OCI-LY7 (cell line): Measurements from ENCODE around the gene SEC23A. TPM values are rescaled to one million over a fixed set of nuclear protein-coding genes. Genes with fewer than 3 reads are reported as not detected.
"Not testable (repeated sequence)": the region's sequence is repeated elsewhere in the genome, so short reads cannot be mapped to it uniquely, and the experiment has no call there.

Source experiments
- BruUV-seq: library from RNA; stranded (reverse); fragments of 400-500 nt; replicated peaks from 2 replicates; lab custom pipeline; 2021; lab: Mats Ljungman, UMichigan
- CTCF ChIA-PET: fragments of 300-600 bp; sonication (Branson Sonifier 250); formaldehyde crosslinking; loops from one replicate; lab custom pipeline; 2022; ENCODE audit warnings: antibody characterized with exemption; ENCODE audit not compliant: unreplicated experiment; lab: Charles Lee
- POLR2A ChIA-PET: fragments of 300-600 bp; sonication (Branson Sonifier 250); formaldehyde crosslinking; loops from one replicate; lab custom pipeline; 2022; ENCODE audit warnings: antibody characterized with exemption; lab: Charles Lee
- DNase-seq: peaks from one replicate; pipeline ENCODE4 v3.0.0-alpha.2; 2015; ENCODE audit warnings: low spot score
- H2AFZ ChIP-seq: fragments of 200-600 bp; sonication (generic), shearing (Covaris generic); 2 replicates; pipeline ENCODE4 v1.6.1; 2014; ENCODE audit warnings: mild to moderate bottlenecking, antibody characterized with exemption, low read length, moderate library complexity
- H3K27ac ChIP-seq: fragments of 200-600 bp; sonication (generic); 2 replicates; pipeline ENCODE4 v1.5.1; 2014; ENCODE audit warnings: mixed run types, low read depth, mild to moderate bottlenecking, moderate library complexity, low read length, inconsistent platforms; ENCODE audit not compliant: poor library complexity, severe bottlenecking
- H3K36me3 ChIP-seq: fragments of 200-600 bp; sonication (generic); 2 replicates; pipeline ENCODE4 v1.6.1; 2014; ENCODE audit warnings: mild to moderate bottlenecking, antibody characterized with exemption, low read length, moderate library complexity, mixed read lengths; ENCODE audit not compliant: insufficient read depth
- H3K4me1 ChIP-seq: fragments of 200-600 bp; sonication (generic); 2 replicates; pipeline ENCODE4 v1.5.1; 2014; ENCODE audit warnings: mild to moderate bottlenecking, low read length; ENCODE audit not compliant: insufficient read depth, poor library complexity, severe bottlenecking
- H3K4me2 ChIP-seq: fragments of 200-600 bp; sonication (generic); 2 replicates; pipeline ENCODE4 v1.6.1; 2014; ENCODE audit warnings: mild to moderate bottlenecking, low read length
- H3K4me3 ChIP-seq: fragments of 200-600 bp; sonication (generic); 2 replicates; pipeline ENCODE4 v1.5.1; 2014; ENCODE audit warnings: mild to moderate bottlenecking, low read depth, low read length; ENCODE audit not compliant: poor library complexity, severe bottlenecking
- H3K79me2 ChIP-seq: fragments of 200-600 bp; sonication (generic); 2 replicates; pipeline ENCODE4 v1.6.1; 2016; ENCODE audit warnings: low read depth, mild to moderate bottlenecking, low read length, moderate library complexity, mixed read lengths; ENCODE audit not compliant: insufficient read depth
- H3K9me2 ChIP-seq: fragments of 200-600 bp; sonication (generic); 2 replicates; pipeline ENCODE4 v1.6.1; 2016; ENCODE audit warnings: mild to moderate bottlenecking, low read length, mixed read lengths; ENCODE audit not compliant: insufficient read depth
- H3K9me3 ChIP-seq: fragments of 200-600 bp; sonication (generic); 2 replicates; pipeline ENCODE4 v1.6.1; 2014; ENCODE audit warnings: mild to moderate bottlenecking, mixed run types, low read length, mixed read lengths
- H4K20me1 ChIP-seq: fragments of 200-600 bp; sonication (generic); 2 replicates; pipeline ENCODE4 v1.6.1; 2014; ENCODE audit warnings: mild to moderate bottlenecking, antibody characterized with exemption, low read length, moderate library complexity, mixed read lengths; ENCODE audit not compliant: insufficient read depth
- EZH2phosphoT487 ChIP-seq: fragments of 200-600 bp; sonication (generic); IDR thresholded peaks from 2 replicates; pipeline ENCODE4 v1.6.1; 2018; ENCODE audit warnings: low read depth, borderline replicate concordance, mild to moderate bottlenecking, mixed run types, antibody characterized with exemption, low read length, moderate library complexity, mixed read lengths
- intact Hi-C: fragments of 100-400 bp; cut with micrococcal nuclease; formaldehyde crosslinking; loops from one replicate; pipeline ENCODE4 v1.10.0; 2022; ENCODE audit not compliant: unreplicated experiment
- total RNA-seq, 2 experiments: library from RNA; depleted of rRNA in 1 of 2; stranded (reverse); fragments of >200 nt in 1 of 2; shearing (Covaris generic) in 1 of 2; gene quantifications; 2 replicates each; pipeline ENCODE4 v1.2.3, GENCODE V29; 2014 to 2022
- TF ChIP-seq, protein P1 (sequence below): fragments of 200-600 bp; sonication (generic); conservative IDR thresholded peaks from 2 replicates; pipeline ENCODE4 v1.5.1; 2014; ENCODE audit warnings: mild to moderate bottlenecking, antibody characterized with exemption, low read length, moderate library complexity, mixed read lengths

SEC23A gene
- total RNA-seq, 2 experiments from 2014 or later = 47.5 to 55.7 TPM

DNA sequence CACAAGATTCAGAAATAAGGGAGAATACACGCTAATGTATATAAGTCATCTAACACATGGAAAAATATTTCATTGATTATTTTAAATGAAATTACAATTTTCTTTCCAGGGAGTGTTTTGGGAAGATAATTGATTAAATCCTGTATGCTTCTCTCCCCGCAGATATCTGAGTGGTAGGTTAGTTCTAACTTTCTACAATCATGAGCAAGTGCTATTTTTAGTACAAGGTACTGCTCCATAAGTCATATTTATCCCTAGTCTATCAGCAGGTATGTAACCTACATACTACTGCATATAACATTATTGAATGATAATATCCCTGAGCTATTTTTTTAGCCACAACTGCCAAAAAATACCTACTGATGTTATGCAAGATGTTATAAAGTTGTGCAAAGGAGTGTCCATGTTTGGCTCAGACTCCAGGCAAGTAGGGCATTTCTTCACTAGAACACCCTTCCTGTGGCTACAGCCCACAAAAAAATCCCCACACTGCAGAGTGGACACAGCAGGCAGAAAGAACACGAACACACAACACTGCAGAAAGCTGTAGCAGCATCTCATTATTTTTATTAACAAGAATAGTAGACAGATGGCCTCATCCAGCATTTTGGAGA, 87.0 kb downstream of the SEC23A start:
- no peak overlapping the region for H3K27ac ChIP-seq
- no peak overlapping the region for H3K4me2 ChIP-seq
- no TSS peak for BruUV-seq
- H3K36me3 ChIP-seq = no peaks in the 10 kb centered on the region
- H3K4me1 ChIP-seq = no peaks in the 10 kb centered on the region
- DNase-seq = no peak
- no peaks in the 10 kb centered on the region for H3K9me2 ChIP-seq
- TF ChIP-seq, protein P1, sequence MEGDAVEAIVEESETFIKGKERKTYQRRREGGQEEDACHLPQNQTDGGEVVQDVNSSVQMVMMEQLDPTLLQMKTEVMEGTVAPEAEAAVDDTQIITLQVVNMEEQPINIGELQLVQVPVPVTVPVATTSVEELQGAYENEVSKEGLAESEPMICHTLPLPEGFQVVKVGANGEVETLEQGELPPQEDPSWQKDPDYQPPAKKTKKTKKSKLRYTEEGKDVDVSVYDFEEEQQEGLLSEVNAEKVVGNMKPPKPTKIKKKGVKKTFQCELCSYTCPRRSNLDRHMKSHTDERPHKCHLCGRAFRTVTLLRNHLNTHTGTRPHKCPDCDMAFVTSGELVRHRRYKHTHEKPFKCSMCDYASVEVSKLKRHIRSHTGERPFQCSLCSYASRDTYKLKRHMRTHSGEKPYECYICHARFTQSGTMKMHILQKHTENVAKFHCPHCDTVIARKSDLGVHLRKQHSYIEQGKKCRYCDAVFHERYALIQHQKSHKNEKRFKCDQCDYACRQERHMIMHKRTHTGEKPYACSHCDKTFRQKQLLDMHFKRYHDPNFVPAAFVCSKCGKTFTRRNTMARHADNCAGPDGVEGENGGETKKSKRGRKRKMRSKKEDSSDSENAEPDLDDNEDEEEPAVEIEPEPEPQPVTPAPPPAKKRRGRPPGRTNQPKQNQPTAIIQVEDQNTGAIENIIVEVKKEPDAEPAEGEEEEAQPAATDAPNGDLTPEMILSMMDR = no peak
- H4K20me1 ChIP-seq = no peaks in the 10 kb centered on the region
- ChIA-PET POLR2A (no interaction called here), CTCF (no interaction called here)
- intact Hi-C loops = loop anchor here (5.0 kb wide), 1 partner anchor 294 kb away; no protein-coding TSS in a partner anchor
- H3K4me3 ChIP-seq = no peak overlapping the region
- no peaks in the 10 kb centered on the region for H3K79me2 ChIP-seq
- no peak overlapping the region for H2AFZ ChIP-seq
- H3K9me3 ChIP-seq = no peaks in the 10 kb centered on the region

DNA sequence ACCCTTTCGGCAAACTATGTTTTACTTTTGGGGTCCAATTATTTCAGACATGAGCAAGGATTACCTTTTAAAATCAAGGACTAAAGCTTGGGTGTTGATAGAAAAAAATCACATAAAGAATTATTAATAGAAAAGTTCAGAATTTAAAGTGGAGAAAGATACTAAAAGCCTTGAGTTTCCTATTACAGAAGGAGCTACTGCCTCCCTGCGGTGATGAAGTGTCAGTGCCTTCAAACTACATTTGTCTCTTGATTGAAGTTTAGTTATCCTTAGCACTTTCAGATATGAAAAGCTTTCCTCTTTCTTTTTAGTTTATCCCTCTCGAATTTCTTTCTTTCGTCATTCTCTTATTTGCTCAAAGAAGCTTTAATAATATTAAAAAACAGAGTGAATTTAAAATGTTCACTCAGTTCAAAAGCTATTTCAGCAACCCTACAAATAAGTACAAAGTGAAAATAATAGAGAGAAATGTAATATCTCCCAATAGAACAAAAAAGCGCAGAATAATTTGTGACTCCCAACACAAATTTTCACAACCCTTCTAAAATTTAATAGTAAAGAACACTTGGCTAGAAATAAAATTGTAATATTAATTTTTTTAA, 87.6 kb downstream of the SEC23A start:
- no TSS peak for BruUV-seq
- CTCF ChIA-PET = no interaction called here
- Histone ChIP-seq H3K79me2 (no peaks in the 10 kb centered on the region), H3K27ac (no peak overlapping the region), H3K4me2 (no peak overlapping the region), H3K4me1 (no peaks in the 10 kb centered on the region), H3K9me2 (no peaks in the 10 kb centered on the region), H2AFZ (no peak overlapping the region), H3K9me3 (no peaks in the 10 kb centered on the region), H4K20me1 (no peaks in the 10 kb centered on the region), H3K36me3 (no peaks in the 10 kb centered on the region), H3K4me3 (no peak overlapping the region)
- peak; percentile 54 for DNase-seq
- POLR2A ChIA-PET = no interaction called here
- intact Hi-C loops = loop anchor here (5.0 kb wide), 1 partner anchor 293 kb away; no protein-coding TSS in a partner anchor
- no peak for TF ChIP-seq EZH2phosphoT487
- TF ChIP-seq, protein P1 = peak; percentile 98

DNA sequence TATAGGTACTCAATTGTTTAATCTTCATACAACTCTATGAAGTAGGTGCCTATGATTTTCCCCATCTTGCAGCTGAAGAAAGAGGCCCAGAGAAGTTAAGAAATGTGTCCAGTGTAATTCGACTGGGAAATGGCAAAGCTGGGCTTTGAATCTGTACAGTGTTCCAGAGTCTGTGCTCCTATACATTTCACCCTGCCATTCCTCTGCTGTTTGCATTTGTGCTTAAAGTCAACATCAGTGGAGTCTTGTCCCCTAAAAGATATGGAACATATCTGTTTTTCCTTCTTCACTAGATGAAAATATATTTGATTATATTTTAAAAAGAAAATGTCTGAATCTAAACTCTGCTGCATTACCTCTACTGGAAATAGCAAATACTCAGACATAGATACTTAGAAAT, 88.6 kb downstream of the SEC23A start:
- no peak for TF ChIP-seq EZH2phosphoT487
- TF ChIP-seq, protein P1 = no peak
- Histone ChIP-seq H3K4me1 (no peaks in the 10 kb centered on the region), H3K27ac (no peak overlapping the region), H4K20me1 (no peaks in the 10 kb centered on the region), H3K79me2 (no peaks in the 10 kb centered on the region), H2AFZ (no peak overlapping the region), H3K9me2 (no peaks in the 10 kb centered on the region), H3K4me2 (no peak overlapping the region), H3K36me3 (no peaks in the 10 kb centered on the region), H3K4me3 (no peak overlapping the region), H3K9me3 (no peaks in the 10 kb centered on the region)
- POLR2A ChIA-PET = no interaction called here
- intact Hi-C loops = no loop called here
- no peak for DNase-seq
- no TSS peak for BruUV-seq
- CTCF ChIA-PET = no interaction called here

DNA sequence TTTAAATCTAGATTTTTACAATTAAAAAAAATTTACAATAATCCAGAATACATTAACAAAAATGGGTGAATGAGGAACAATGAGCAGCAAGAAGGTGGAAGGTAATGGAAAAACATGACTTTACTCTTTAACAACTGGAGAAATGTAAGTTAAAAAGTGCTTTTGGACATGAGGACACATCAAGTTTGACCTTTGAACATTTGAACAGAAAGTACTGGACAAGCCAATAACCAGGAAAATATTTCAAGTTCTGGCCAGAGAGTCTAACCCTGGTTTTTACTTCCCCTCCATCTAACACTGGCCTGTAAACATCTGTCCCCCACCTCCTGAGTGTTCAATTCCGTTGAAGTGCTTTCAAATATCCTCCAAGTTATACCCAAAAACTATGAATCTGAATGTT, 94.1 kb downstream of the SEC23A start:
- H3K79me2 ChIP-seq, H3K4me3 ChIP-seq, intact Hi-C loops, H3K4me1 ChIP-seq, H3K9me3 ChIP-seq, H2AFZ ChIP-seq, H4K20me1 ChIP-seq, H3K9me2 ChIP-seq, CTCF ChIA-PET, BruUV-seq, POLR2A ChIA-PET, H3K4me2 ChIP-seq, H3K27ac ChIP-seq, DNase-seq, H3K36me3 ChIP-seq: not testable (repeated sequence)
